ENCODE data around the gene RBM3.
"Not testable (repeated sequence)": the region's sequence is repeated elsewhere in the genome, so short reads cannot be mapped to it uniquely, and the experiment has no call there.

Gene RBM3

DNA sequence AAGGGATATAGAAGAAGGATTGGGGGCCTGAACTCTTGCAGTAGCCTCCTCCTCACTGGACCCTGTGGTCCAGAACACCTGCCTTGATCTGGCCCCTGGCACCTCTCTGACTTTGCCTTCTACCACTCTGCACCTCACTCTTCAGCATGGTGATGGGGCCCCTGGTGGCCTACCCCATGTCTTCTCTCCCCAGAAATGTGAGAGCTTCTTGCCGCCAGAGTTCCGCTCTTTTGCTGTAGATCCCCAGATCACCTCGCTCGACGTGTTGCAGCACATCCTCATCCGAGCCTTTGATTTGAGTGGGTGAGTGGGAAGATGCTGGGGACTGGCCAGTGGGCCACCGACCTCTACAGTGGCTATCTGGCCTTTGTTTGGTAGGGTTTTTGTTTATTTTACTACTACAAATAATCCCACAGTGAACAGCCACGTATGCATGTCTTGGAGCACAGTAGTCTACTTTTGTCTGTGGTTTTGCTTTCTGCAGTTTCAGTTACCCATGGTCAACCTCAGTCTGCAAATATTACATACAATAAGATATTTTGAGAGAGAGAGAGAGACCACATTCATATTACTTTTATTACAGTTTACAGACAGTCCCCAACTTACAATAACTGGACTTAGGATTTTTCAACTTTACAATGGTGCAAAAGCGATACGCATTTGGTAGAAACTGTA, 33.0 kb upstream of the RBM3 start:
- H3K27me3 ChIP-seq (ENCODE audit: insufficient read depth, low read length, poor library complexity), result no peaks in the 10 kb centered on the region
- H3K79me2 ChIP-seq (ENCODE audit: insufficient read depth, low read length), result peaks cover 25% of the 10 kb centered on the region
- DNase-seq (no peak), ATAC-seq (ENCODE audit: insufficient read depth, low read depth) (no peak)
- no peak overlapping the region for H3K9ac ChIP-seq (ENCODE audit: low read depth, low read length)
- peak overlapping the region; percentile 79; the same call in 1 of the 2 replicates for H3K4me2 ChIP-seq (ENCODE audit: insufficient read depth, low read length)
- peaks cover 22% of the 10 kb centered on the region for H3K4me1 ChIP-seq (ENCODE audit: insufficient read depth, low read length)
- peaks cover 33% of the 10 kb centered on the region for H3K36me3 ChIP-seq (ENCODE audit: insufficient read depth, low read length)
- H3K9me3 ChIP-seq (ENCODE audit: insufficient read depth, low read length, severe bottlenecking), result no peaks in the 10 kb centered on the region
- TF ChIP-seq, protein P1, sequence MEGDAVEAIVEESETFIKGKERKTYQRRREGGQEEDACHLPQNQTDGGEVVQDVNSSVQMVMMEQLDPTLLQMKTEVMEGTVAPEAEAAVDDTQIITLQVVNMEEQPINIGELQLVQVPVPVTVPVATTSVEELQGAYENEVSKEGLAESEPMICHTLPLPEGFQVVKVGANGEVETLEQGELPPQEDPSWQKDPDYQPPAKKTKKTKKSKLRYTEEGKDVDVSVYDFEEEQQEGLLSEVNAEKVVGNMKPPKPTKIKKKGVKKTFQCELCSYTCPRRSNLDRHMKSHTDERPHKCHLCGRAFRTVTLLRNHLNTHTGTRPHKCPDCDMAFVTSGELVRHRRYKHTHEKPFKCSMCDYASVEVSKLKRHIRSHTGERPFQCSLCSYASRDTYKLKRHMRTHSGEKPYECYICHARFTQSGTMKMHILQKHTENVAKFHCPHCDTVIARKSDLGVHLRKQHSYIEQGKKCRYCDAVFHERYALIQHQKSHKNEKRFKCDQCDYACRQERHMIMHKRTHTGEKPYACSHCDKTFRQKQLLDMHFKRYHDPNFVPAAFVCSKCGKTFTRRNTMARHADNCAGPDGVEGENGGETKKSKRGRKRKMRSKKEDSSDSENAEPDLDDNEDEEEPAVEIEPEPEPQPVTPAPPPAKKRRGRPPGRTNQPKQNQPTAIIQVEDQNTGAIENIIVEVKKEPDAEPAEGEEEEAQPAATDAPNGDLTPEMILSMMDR (IDR thresholded peaks at IDR 0.05; ENCODE audit: borderline replicate concordance, extremely low read depth, low read length, poor library complexity, severe bottlenecking), result no peak
- TF ChIP-seq EZH2 (IDR thresholded peaks at IDR 0.05; ENCODE audit: borderline replicate concordance, low read depth, low read length, severe bottlenecking), result no peak
- H3K4me3 ChIP-seq (ENCODE audit: low read depth in 1 of 2, low read length in 2 of 2), result no peak overlapping the region
- H3K27ac ChIP-seq (ENCODE audit: low read length), result no peak overlapping the region
- H4K20me1 ChIP-seq (ENCODE audit: insufficient read depth, low read length), result no peaks in the 10 kb centered on the region
- H2AFZ ChIP-seq (ENCODE audit: low read depth, low read length), result no peak overlapping the region

DNA sequence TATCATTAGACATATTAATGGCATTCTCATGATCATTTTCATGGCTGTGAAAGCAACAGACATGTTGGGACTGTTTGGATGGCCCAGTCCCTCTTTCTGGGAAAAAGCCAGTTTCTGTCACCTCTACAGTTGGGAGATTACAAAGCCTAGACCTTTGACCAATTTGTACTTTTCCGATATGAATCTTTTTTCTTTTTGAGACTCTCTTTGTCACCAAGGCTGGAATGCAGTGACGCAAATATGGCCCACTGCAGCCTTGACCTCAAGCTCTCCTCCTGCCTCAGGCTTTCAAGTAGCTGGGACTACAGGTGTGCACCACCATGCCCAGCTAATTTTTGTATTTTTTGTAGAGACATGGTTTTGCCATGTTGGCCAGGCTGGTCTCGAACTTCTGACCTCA, 25.4 kb upstream of the RBM3 start:
- H2AFZ ChIP-seq (ENCODE audit: low read depth, low read length), result no peak overlapping the region
- H3K4me1 ChIP-seq (ENCODE audit: insufficient read depth, low read length), result no peaks in the 10 kb centered on the region
- ATAC-seq (ENCODE audit: insufficient read depth, low read depth) (no peak), DNase-seq (no peak)
- no peak overlapping the region for H3K27ac ChIP-seq (ENCODE audit: low read length)
- no peak overlapping the region for H3K4me3 ChIP-seq (ENCODE audit: low read depth in 1 of 2, low read length in 2 of 2)
- no peak overlapping the region for H3K9ac ChIP-seq (ENCODE audit: low read depth, low read length)
- no peaks in the 10 kb centered on the region for H3K9me3 ChIP-seq (ENCODE audit: insufficient read depth, low read length, severe bottlenecking)
- TF ChIP-seq EZH2 (IDR thresholded peaks at IDR 0.05; ENCODE audit: borderline replicate concordance, low read depth, low read length, severe bottlenecking), result no peak
- TF ChIP-seq, protein P1 (IDR thresholded peaks at IDR 0.05; ENCODE audit: borderline replicate concordance, extremely low read depth, low read length, poor library complexity, severe bottlenecking), result no peak
- H3K36me3 ChIP-seq (ENCODE audit: insufficient read depth, low read length), result peaks cover 31% of the 10 kb centered on the region
- no peaks in the 10 kb centered on the region for H3K27me3 ChIP-seq (ENCODE audit: insufficient read depth, low read length, poor library complexity)
- H3K79me2 ChIP-seq (ENCODE audit: insufficient read depth, low read length), result no peaks in the 10 kb centered on the region
- H4K20me1 ChIP-seq (ENCODE audit: insufficient read depth, low read length), result no peaks in the 10 kb centered on the region
- no peak overlapping the region for H3K4me2 ChIP-seq (ENCODE audit: insufficient read depth, low read length)

DNA sequence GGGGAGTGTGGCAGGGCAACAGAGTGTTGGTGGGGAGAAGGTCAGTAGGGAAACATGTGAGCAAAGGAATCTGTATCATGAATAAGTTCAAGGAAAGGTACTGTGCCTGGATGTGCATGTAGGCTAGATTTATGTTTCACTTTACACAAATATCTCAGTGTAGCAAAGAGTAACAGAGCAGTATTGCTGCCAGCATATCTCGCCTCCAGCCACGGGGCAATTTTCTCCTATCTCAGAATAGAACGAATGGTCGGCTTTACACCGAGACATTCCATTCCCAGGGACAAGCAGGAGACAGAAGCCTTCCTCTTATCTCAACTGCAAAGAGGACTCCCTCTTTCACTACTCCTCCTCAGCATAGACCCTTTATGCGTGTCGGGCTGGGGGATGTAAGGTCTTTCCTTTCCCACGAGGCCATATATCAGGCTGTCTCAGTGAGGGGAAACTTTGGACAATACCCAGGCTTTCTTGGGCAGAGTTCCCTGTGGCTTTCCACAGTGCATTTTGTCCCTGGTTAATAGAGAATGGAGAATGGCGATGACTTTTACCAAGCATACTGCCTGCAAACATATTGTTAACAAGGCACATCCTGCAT, 18.5 kb upstream of the RBM3 start:
- not testable (repeated sequence) for H3K27ac ChIP-seq (ENCODE audit: low read length); H3K9ac ChIP-seq (ENCODE audit: low read depth, low read length); H3K4me2 ChIP-seq (ENCODE audit: insufficient read depth, low read length); DNase-seq; H3K9me3 ChIP-seq (ENCODE audit: insufficient read depth, low read length, severe bottlenecking); H2AFZ ChIP-seq (ENCODE audit: low read depth, low read length); H3K27me3 ChIP-seq (ENCODE audit: insufficient read depth, low read length, poor library complexity); ATAC-seq (ENCODE audit: insufficient read depth, low read depth); H3K79me2 ChIP-seq (ENCODE audit: insufficient read depth, low read length); H3K4me3 ChIP-seq (ENCODE audit: low read depth in 1 of 2, low read length in 2 of 2); H4K20me1 ChIP-seq (ENCODE audit: insufficient read depth, low read length); H3K4me1 ChIP-seq (ENCODE audit: insufficient read depth, low read length)
- peaks cover 39% of the 10 kb centered on the region for H3K36me3 ChIP-seq (ENCODE audit: insufficient read depth, low read length)

DNA sequence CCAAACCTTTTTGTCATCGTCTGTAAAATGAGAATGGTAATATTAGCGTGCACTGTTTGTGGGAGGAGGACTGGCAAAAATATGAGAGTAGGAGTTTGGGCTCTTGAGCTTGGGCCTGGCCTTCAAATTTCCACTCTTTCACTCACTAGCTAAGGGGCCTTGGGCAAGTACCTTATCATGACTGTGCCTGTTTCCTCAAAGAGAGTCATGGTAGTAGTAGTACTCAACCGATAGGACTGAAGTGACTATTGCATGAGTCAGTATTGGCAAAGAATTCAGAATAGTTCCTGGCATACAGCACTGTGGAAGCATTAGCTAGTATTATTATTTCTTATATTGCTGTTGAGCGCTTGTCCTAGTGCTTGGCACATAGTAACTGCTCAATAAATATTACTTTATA, 16.0 kb upstream of the RBM3 start:
- peaks cover 53% of the 10 kb centered on the region for H3K36me3 ChIP-seq (ENCODE audit: insufficient read depth, low read length)
- H3K4me1 ChIP-seq (ENCODE audit: insufficient read depth, low read length), result no peaks in the 10 kb centered on the region
- H3K27ac ChIP-seq (ENCODE audit: low read length), result no peak overlapping the region
- no peak overlapping the region for H3K4me2 ChIP-seq (ENCODE audit: insufficient read depth, low read length)
- ATAC-seq (ENCODE audit: insufficient read depth, low read depth) (no peak), DNase-seq (no peak)
- no peak overlapping the region for H3K4me3 ChIP-seq (ENCODE audit: low read depth in 1 of 2, low read length in 2 of 2)
- no peaks in the 10 kb centered on the region for H3K9me3 ChIP-seq (ENCODE audit: insufficient read depth, low read length, severe bottlenecking)
- TF ChIP-seq, protein P1 (IDR thresholded peaks at IDR 0.05; ENCODE audit: borderline replicate concordance, extremely low read depth, low read length, poor library complexity, severe bottlenecking), result no peak
- TF ChIP-seq EZH2 (IDR thresholded peaks at IDR 0.05; ENCODE audit: borderline replicate concordance, low read depth, low read length, severe bottlenecking), result no peak
- no peaks in the 10 kb centered on the region for H4K20me1 ChIP-seq (ENCODE audit: insufficient read depth, low read length)
- no peak overlapping the region for H3K9ac ChIP-seq (ENCODE audit: low read depth, low read length)
- no peaks in the 10 kb centered on the region for H3K79me2 ChIP-seq (ENCODE audit: insufficient read depth, low read length)
- no peaks in the 10 kb centered on the region for H3K27me3 ChIP-seq (ENCODE audit: insufficient read depth, low read length, poor library complexity)
- H2AFZ ChIP-seq (ENCODE audit: low read depth, low read length), result no peak overlapping the region

Measured in DND-41 (cell line).